Breast epithelium (tissue), 3 donors: ENCODE data around the gene ABCC1.

Experiments
- POLR2A ChIP-seq: fragments of 450-650 bp; IDR thresholded peaks from one replicate; pipeline ENCODE4 v1.6.1; 2016; ENCODE audit warnings: antibody characterized with exemption, mild to moderate bottlenecking, moderate library complexity
- TF ChIP-seq, protein P1 (sequence below), 3 donors: fragments of 450-650 bp; IDR thresholded peaks; one replicate each; pipeline ENCODE4 v1.5.1; 2016 to 2017; ENCODE audit warnings: antibody characterized with exemption in 3 of 3, mild to moderate bottlenecking in 3 of 3, moderate library complexity in 3 of 3

DNA sequence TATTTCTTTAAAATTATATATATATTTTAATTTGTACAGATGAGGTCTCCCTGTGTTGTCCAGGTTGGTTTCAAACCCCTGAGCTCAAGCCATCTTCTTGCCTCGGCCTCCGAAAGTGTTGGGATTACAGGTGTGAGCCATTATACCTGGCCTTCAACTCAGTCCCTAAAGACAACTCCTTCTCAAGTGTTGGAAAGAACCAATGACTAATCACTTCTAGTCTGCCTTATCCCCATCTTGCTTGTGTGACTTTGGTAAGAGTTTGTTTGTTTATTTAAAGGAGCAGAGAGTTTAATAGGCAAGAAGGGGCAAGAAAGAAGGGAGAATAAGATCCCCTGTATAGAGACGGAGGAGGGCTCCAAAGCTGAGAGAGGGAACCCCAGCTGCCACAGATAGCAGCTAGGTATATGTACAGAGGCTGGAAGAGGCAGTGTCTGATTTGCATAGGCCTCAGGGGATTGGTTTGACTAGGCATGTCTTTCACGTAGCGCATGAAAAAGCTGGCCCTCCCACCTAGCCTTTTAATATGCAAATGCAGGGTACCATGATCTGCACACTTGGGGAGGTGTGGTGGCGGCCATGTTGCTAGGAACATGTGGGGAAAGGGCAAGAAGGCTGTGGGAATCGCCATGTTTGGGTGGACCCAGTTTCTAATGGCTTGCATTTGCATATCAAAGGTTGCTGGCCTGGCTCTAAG lies 21.5 kb downstream of the ABCC1 start:
- TF ChIP-seq, protein P1, sequence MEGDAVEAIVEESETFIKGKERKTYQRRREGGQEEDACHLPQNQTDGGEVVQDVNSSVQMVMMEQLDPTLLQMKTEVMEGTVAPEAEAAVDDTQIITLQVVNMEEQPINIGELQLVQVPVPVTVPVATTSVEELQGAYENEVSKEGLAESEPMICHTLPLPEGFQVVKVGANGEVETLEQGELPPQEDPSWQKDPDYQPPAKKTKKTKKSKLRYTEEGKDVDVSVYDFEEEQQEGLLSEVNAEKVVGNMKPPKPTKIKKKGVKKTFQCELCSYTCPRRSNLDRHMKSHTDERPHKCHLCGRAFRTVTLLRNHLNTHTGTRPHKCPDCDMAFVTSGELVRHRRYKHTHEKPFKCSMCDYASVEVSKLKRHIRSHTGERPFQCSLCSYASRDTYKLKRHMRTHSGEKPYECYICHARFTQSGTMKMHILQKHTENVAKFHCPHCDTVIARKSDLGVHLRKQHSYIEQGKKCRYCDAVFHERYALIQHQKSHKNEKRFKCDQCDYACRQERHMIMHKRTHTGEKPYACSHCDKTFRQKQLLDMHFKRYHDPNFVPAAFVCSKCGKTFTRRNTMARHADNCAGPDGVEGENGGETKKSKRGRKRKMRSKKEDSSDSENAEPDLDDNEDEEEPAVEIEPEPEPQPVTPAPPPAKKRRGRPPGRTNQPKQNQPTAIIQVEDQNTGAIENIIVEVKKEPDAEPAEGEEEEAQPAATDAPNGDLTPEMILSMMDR (IDR thresholded peaks at IDR 0.05) = no peak
- TF ChIP-seq POLR2A = no peak
